22Rv1 (cell line): ENCODE data around the gene GLT8D2.
A peak's percentile ranks its signal among the peaks of the same experiment; 100 is the strongest.

ENCODE experiments used
- H3K27ac ChIP-seq: fragments of 450-650 bp; 2 replicates; pipeline ENCODE4 v1.5.1; 2017
- TF ChIP-seq, protein P1 (sequence below): fragments of 450-650 bp; IDR thresholded peaks from 2 replicates; pipeline ENCODE4 v1.5.1; 2017; ENCODE audit warnings: mild to moderate bottlenecking

GLT8D2 gene

DNA sequence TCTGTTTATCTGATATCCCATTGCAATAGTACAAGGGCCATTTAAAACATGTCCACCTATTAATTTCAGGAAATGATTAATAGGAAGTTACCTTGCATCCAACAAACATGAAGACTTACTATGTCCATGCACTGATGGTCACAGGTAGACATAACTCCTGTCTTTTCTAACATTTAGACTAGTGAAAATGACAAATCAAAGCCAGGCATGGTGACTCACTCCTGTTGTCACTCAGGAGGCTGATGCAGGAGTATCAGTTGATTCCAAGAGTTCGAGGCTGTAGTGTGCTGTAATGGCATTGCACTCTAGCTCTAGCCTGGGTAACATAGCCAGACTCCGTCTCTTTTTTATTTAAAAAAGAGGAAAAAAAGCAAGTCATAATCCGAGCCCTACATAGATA is 105.0 kb downstream of the GLT8D2 start:
- TF ChIP-seq, protein P1, sequence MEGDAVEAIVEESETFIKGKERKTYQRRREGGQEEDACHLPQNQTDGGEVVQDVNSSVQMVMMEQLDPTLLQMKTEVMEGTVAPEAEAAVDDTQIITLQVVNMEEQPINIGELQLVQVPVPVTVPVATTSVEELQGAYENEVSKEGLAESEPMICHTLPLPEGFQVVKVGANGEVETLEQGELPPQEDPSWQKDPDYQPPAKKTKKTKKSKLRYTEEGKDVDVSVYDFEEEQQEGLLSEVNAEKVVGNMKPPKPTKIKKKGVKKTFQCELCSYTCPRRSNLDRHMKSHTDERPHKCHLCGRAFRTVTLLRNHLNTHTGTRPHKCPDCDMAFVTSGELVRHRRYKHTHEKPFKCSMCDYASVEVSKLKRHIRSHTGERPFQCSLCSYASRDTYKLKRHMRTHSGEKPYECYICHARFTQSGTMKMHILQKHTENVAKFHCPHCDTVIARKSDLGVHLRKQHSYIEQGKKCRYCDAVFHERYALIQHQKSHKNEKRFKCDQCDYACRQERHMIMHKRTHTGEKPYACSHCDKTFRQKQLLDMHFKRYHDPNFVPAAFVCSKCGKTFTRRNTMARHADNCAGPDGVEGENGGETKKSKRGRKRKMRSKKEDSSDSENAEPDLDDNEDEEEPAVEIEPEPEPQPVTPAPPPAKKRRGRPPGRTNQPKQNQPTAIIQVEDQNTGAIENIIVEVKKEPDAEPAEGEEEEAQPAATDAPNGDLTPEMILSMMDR: no peak
- H3K27ac ChIP-seq: peak overlapping the region; percentile 11; the same call in 1 of the 2 replicates
